ENCODE measurements around the gene AGFG2.

The AGFG2 gene

GRCh38 chr7:100573691-100574361, 34.8 kb downstream of the AGFG2 start, which contains the start of gene SAP25:
Gene SAP25 (minus strand): TSS chr7:100573900. CDS start chr7:100573742, 158 bp downstream.
- no peak for DNase-seq

GRCh38 chr7:100574362-100575205, 35.6 kb downstream of the AGFG2 start:
- no peak for DNase-seq

- no peak for DNase-seq
These were observed 36.2 kb downstream of the AGFG2 start for GRCh38 chr7:100575206-100575631.

GRCh38 chr7:100575746-100576383, 36.9 kb downstream of the AGFG2 start:
- no peak for DNase-seq

GRCh38 chr7:100576384-100576993, 37.5 kb downstream of the AGFG2 start:
- no peak for DNase-seq

- DNase-seq: no peak
These were observed 38.1 kb downstream of the AGFG2 start for GRCh38 chr7:100577103-100577502.

- no peak for DNase-seq
These were observed 38.5 kb downstream of the AGFG2 start for GRCh38 chr7:100577507-100577906.

GRCh38 chr7:100578246-100579183, 39.5 kb downstream of the AGFG2 start:
- DNase-seq: no peak

GRCh38 chr7:100580466-100581283, 41.7 kb downstream of the AGFG2 start:
- DNase-seq: no peak

- no peak for DNase-seq
These were observed 43.1 kb downstream of the AGFG2 start for GRCh38 chr7:100582041-100582579.

- no peak for DNase-seq
These were observed 43.6 kb downstream of the AGFG2 start for GRCh38 chr7:100582650-100583049.

- DNase-seq: peak; percentile 70 to 77
These were observed 44.4 kb downstream of the AGFG2 start for GRCh38 chr7:100583132-100584053.

- no peak for DNase-seq
These were observed 45.2 kb downstream of the AGFG2 start for GRCh38 chr7:100584054-100584682.

GRCh38 chr7:100584683-100585510, 45.9 kb downstream of the AGFG2 start:
- no peak for DNase-seq

- DNase-seq: peak; percentile 67 to 69
These were observed 46.7 kb downstream of the AGFG2 start, which contains the start of gene LRCH4 for GRCh38 chr7:100585511-100586265. Gene LRCH4 (minus strand): TSS chr7:100586129. CDS start chr7:100586100, 29 bp downstream.

GRCh38 chr7:100586266-100587025, 47.4 kb downstream of the AGFG2 start, which contains the start of gene FBXO24:
Gene FBXO24 (plus strand): TSS chr7:100586328. CDS start chr7:100586626, 298 bp downstream.
- peak; percentile 99 for DNase-seq

Measured in stimulated activated CD4-positive, alpha-beta T cell treated with anti-CD3 and anti-CD28 coated beads, Interleukin-2, amount 100 ng/mL, for 24 hours (primary cell).